Smooth muscle cell (in vitro differentiated cells): ENCODE data around the gene STIMATE. TPM values are rescaled to one million over a fixed set of nuclear protein-coding genes. Genes with fewer than 3 reads are reported as not detected.

Experiments
- DNase-seq: peaks from one replicate; lab custom pipeline; 2025; ENCODE audit not compliant: unreplicated experiment; lab: John Stamatoyannopoulos, UW
- H2AFZ ChIP-seq: fragments of 200-600 bp; sonication (generic); 2 replicates; pipeline ENCODE4 v1.6.0; 2016; ENCODE audit warnings: antibody characterized with exemption, low read depth, mild to moderate bottlenecking
- H3F3A ChIP-seq: fragments of 200-600 bp; sonication (generic); 2 replicates; pipeline ENCODE4 v1.6.0; 2017; ENCODE audit warnings: antibody characterized with exemption, low read depth
- H3K27ac ChIP-seq: fragments of 200-600 bp; sonication (generic); 2 replicates; pipeline ENCODE4 v1.5.1; 2016; ENCODE audit warnings: low read depth, mild to moderate bottlenecking
- H3K27me3 ChIP-seq: fragments of 200-600 bp; sonication (generic); 2 replicates; pipeline ENCODE4 v1.6.1; 2016; ENCODE audit warnings: low read depth, mild to moderate bottlenecking
- H3K36me3 ChIP-seq: fragments of 200-600 bp; sonication (generic); 2 replicates; pipeline ENCODE4 v1.5.1; 2016; ENCODE audit warnings: low read depth
- H3K4me1 ChIP-seq: fragments of 200-600 bp; sonication (generic); 2 replicates; pipeline ENCODE4 v1.5.1; 2016; ENCODE audit warnings: low read depth
- H3K4me2 ChIP-seq: fragments of 200-600 bp; sonication (generic); 2 replicates; pipeline ENCODE4 v1.6.0; 2016; ENCODE audit warnings: mild to moderate bottlenecking
- H3K4me3 ChIP-seq: fragments of 200-600 bp; sonication (generic); 2 replicates; pipeline ENCODE4 v1.5.1; 2016; ENCODE audit warnings: mild to moderate bottlenecking
- H3K79me2 ChIP-seq: fragments of 200-600 bp; sonication (generic); 2 replicates; pipeline ENCODE4 v1.6.0; 2016; ENCODE audit warnings: low read depth, mild to moderate bottlenecking
- H3K9ac ChIP-seq: fragments of 200-600 bp; sonication (generic); 2 replicates; pipeline ENCODE4 v1.6.0; 2016; ENCODE audit warnings: low read depth
- H3K9me3 ChIP-seq: fragments of 200-600 bp; sonication (generic); replicated peaks from 2 replicates; pipeline ENCODE4 v1.5.1; 2016; ENCODE audit warnings: low read depth
- H4K20me1 ChIP-seq: fragments of 200-600 bp; sonication (generic); 2 replicates; pipeline ENCODE4 v1.6.0; 2016; ENCODE audit warnings: low read depth
- CTCF ChIP-seq: fragments of 200-600 bp; sonication (generic); IDR thresholded peaks from 2 replicates; pipeline ENCODE4 v1.5.1; 2017; ENCODE audit warnings: borderline replicate concordance, mild to moderate bottlenecking, antibody characterized with exemption; ENCODE audit not compliant: insufficient read depth, poor library complexity, severe bottlenecking
- WGBS: methylation state at CpG from one replicate; pipeline ENCODE4 v1.1.7; 2016; ENCODE audit warnings: low lambda C conversion rate; 5-methylcytosine and 5-hydroxymethylcytosine counted together
- polyA plus RNA-seq: library from polyadenylated mRNA; unstranded; fragments of >200 nt; fragmentation: Nextera tagmentation; extraction: Ambion mirVana; gene quantifications from 2 replicates; pipeline ENCODE4 v1.2.1, GENCODE V29; 2016
- total RNA-seq: library from RNA; depleted of rRNA; stranded (reverse); fragments of >200 nt; gene quantifications from 2 replicates; pipeline ENCODE4 v1.2.3, GENCODE V29; 2014

The STIMATE gene
- total and polyA plus RNA-seq, 2 experiments from 2014 or later = 12.8 to 18.1 TPM

- Histone ChIP-seq H3K9me3 (no peaks in the 10 kb centered on the region), H3K36me3 (no peaks in the 10 kb centered on the region), H3K4me3 (no peak overlapping the region), H3F3A (no peaks in the 10 kb centered on the region), H3K27ac (no peak overlapping the region), H2AFZ (no peak overlapping the region), H3K9ac (no peak overlapping the region), H3K4me2 (no peak overlapping the region), H3K4me1 (no peaks in the 10 kb centered on the region), H4K20me1 (no peaks in the 10 kb centered on the region), H3K27me3 (no peaks in the 10 kb centered on the region), H3K79me2 (no peaks in the 10 kb centered on the region)
- 100% methylated on average over 2 of the region's 2 CpGs for WGBS
- no peak for TF ChIP-seq CTCF
- DNase-seq = no peak
These were observed 29.2 kb upstream of the STIMATE start for GRCh38 chr3:52926554-52926953.

- 81% methylated on average over 6 of the region's 6 CpGs for WGBS
- H3K4me3 ChIP-seq = no peak overlapping the region
- no peak overlapping the region for H3K27ac ChIP-seq
- no peaks in the 10 kb centered on the region for H3K4me1 ChIP-seq
- no peaks in the 10 kb centered on the region for H3F3A ChIP-seq
- H3K36me3 ChIP-seq = no peaks in the 10 kb centered on the region
- H3K27me3 ChIP-seq = no peaks in the 10 kb centered on the region
- H3K4me2 ChIP-seq = no peak overlapping the region
- H3K9ac ChIP-seq = no peak overlapping the region
- no peak overlapping the region for H2AFZ ChIP-seq
- no peaks in the 10 kb centered on the region for H3K79me2 ChIP-seq
- DNase-seq = no peak
- no peaks in the 10 kb centered on the region for H3K9me3 ChIP-seq
- no peaks in the 10 kb centered on the region for H4K20me1 ChIP-seq
- no peak for TF ChIP-seq CTCF
These were observed 28.3 kb upstream of the STIMATE start for GRCh38 chr3:52925405-52926313.

GRCh38 chr3:52923963-52924362, 26.6 kb upstream of the STIMATE start:
- 96% methylated on average over 2 of the region's 2 CpGs for WGBS
- H3F3A ChIP-seq = no peaks in the 10 kb centered on the region
- no peak overlapping the region for H3K9ac ChIP-seq
- H3K9me3 ChIP-seq = no peaks in the 10 kb centered on the region
- H3K4me1 ChIP-seq = no peaks in the 10 kb centered on the region
- H3K36me3 ChIP-seq = no peaks in the 10 kb centered on the region
- H3K79me2 ChIP-seq = no peaks in the 10 kb centered on the region
- no peak overlapping the region for H2AFZ ChIP-seq
- H3K4me3 ChIP-seq = no peak overlapping the region
- H3K27me3 ChIP-seq = no peaks in the 10 kb centered on the region
- DNase-seq = no peak
- H3K27ac ChIP-seq = no peak overlapping the region
- no peaks in the 10 kb centered on the region for H4K20me1 ChIP-seq
- no peak for TF ChIP-seq CTCF
- H3K4me2 ChIP-seq = no peak overlapping the region

GRCh38 chr3:52920841-52921240, 23.5 kb upstream of the STIMATE start:
- Histone ChIP-seq H2AFZ (no peak overlapping the region), H3K27me3 (no peaks in the 10 kb centered on the region), H3K4me2 (no peak overlapping the region), H3F3A (no peaks in the 10 kb centered on the region), H3K27ac (no peak overlapping the region), H3K9ac (no peak overlapping the region), H3K9me3 (no peaks in the 10 kb centered on the region), H3K36me3 (no peaks in the 10 kb centered on the region), H3K79me2 (no peaks in the 10 kb centered on the region), H3K4me3 (no peak overlapping the region), H4K20me1 (no peaks in the 10 kb centered on the region), H3K4me1 (no peaks in the 10 kb centered on the region)
- DNase-seq = no peak
- no peak for TF ChIP-seq CTCF
- 100% methylated on average over 2 of the region's 2 CpGs for WGBS
